ENCODE results near the gene UPF3A. TPM values are rescaled to one million over a fixed set of nuclear protein-coding genes. Genes with fewer than 3 reads are reported as not detected.

UPF3A gene
- total and polyA plus RNA-seq, 10 donors, result 33.0 to 59.7 (median 49.1) TPM

- H3K36me3 ChIP-seq, result peaks cover 0 to 22% (median 11%) of the 10 kb centered on the region in 6 donors
- no peak for TF ChIP-seq CTCF (IDR thresholded peaks at IDR 0.05 in 8 of 11, conservative IDR thresholded peaks at IDR 0.05 in 3 of 11)
- no peak for TF ChIP-seq POLR2A (IDR thresholded peaks at IDR 0.05)
- no peak for TF ChIP-seq POLR2AphosphoS5 (IDR thresholded peaks at IDR 0.05)
- H3K9me3 ChIP-seq, result no peaks in the 10 kb centered on the region
- DNase-seq, result peak; percentile 52
- intact Hi-C loops (cut with DNase I; ENCODE audit: low total_unique reads), result no loop called here
- H3K4me1 ChIP-seq, result peaks cover 8 to 18% (median 15%) of the 10 kb centered on the region in 6 donors
- no peak overlapping the region for H3K27ac ChIP-seq
- WGBS, 5 donors, result 89 to 100% (median 93%) methylated on average over 4 to 6 of the region's 6 CpGs
- H3K4me3 ChIP-seq, result no peak overlapping the region
- H3K27me3 ChIP-seq (replicated peaks in 1 of 7), result no peaks in the 10 kb centered on the region
These were observed 28.5 kb downstream of the UPF3A start for GRCh38 chr13:114309806-114310410.

GRCh38 chr13:114310956-114311355 is 29.6 kb downstream of the UPF3A start:
- no peak overlapping the region for H3K4me3 ChIP-seq
- no peak overlapping the region for H3K27ac ChIP-seq
- H3K27me3 ChIP-seq (replicated peaks in 1 of 7), result no peaks in the 10 kb centered on the region
- no peak for DNase-seq
- H3K9me3 ChIP-seq, result no peaks in the 10 kb centered on the region
- TF ChIP-seq POLR2AphosphoS5 (IDR thresholded peaks at IDR 0.05) (no peak), POLR2A (IDR thresholded peaks at IDR 0.05) (no peak), CTCF (IDR thresholded peaks at IDR 0.05 in 8 of 11, conservative IDR thresholded peaks at IDR 0.05 in 3 of 11) (no peak)
- peaks cover 0 to 13% (median 6%) of the 10 kb centered on the region in 6 donors for H3K36me3 ChIP-seq
- intact Hi-C loops (cut with DNase I; ENCODE audit: low total_unique reads), result no loop called here
- H3K4me1 ChIP-seq, result peaks cover 17 to 29% (median 25%) of the 10 kb centered on the region in 6 donors
- WGBS, 5 donors, result 89 to 98% (median 91%) methylated on average over 5 of the region's 5 CpGs

GRCh38 chr13:114311387-114311786 is 30.0 kb downstream of the UPF3A start:
- H3K4me3 ChIP-seq, result no peak overlapping the region
- no peaks in the 10 kb centered on the region for H3K9me3 ChIP-seq
- H3K27ac ChIP-seq, result no peak overlapping the region
- no peaks in the 10 kb centered on the region for H3K27me3 ChIP-seq (replicated peaks in 1 of 7)
- DNase-seq, result no peak
- peaks cover 0 to 8% (median 3%) of the 10 kb centered on the region in 6 donors for H3K36me3 ChIP-seq
- peaks cover 21 to 33% (median 29%) of the 10 kb centered on the region in 6 donors for H3K4me1 ChIP-seq
- intact Hi-C loops (cut with DNase I; ENCODE audit: low total_unique reads), result no loop called here
- TF ChIP-seq CTCF (IDR thresholded peaks at IDR 0.05 in 8 of 11, conservative IDR thresholded peaks at IDR 0.05 in 3 of 11) (no peak), POLR2AphosphoS5 (IDR thresholded peaks at IDR 0.05) (no peak), POLR2A (IDR thresholded peaks at IDR 0.05) (no peak)

- Histone ChIP-seq H3K27ac (no peak overlapping the region), H3K27me3 (replicated peaks in 1 of 7) (no peaks in the 10 kb centered on the region), H3K9me3 (no peaks in the 10 kb centered on the region), H3K36me3 (peaks cover 0 to 3% (median 0%) of the 10 kb centered on the region in 6 donors), H3K4me3 (no peak overlapping the region), H3K4me1 (peaks cover 23 to 38% (median 34%) of the 10 kb centered on the region in 6 donors)
- DNase-seq, result no peak
- intact Hi-C loops (cut with DNase I; ENCODE audit: low total_unique reads), result no loop called here
- TF ChIP-seq CTCF (IDR thresholded peaks at IDR 0.05 in 8 of 11, conservative IDR thresholded peaks at IDR 0.05 in 3 of 11) (no peak), POLR2AphosphoS5 (IDR thresholded peaks at IDR 0.05) (no peak), POLR2A (IDR thresholded peaks at IDR 0.05) (no peak)
- 44 to 61% (median 53%) methylated on average over 2 of the region's 2 CpGs for WGBS, 5 donors
These were observed 30.5 kb downstream of the UPF3A start for GRCh38 chr13:114311908-114312307.
